CD4-positive, alpha-beta memory T cell (primary cell): Measurements from ENCODE around the gene NRN1L. TPM values are rescaled to one million over a fixed set of nuclear protein-coding genes. Genes with fewer than 3 reads are reported as not detected.

Experiments
- CTCF ChIA-PET: fragments of 350-600 bp; sonication (Branson Sonifier 250); formaldehyde crosslinking; loops from one replicate; lab custom pipeline; 2021; ENCODE audit warnings: inconsistent platforms; ENCODE audit not compliant: partially characterized antibody; lab: Charles Lee
- POLR2A ChIA-PET: fragments of 350-600 bp; sonication (Branson Sonifier 250); formaldehyde crosslinking; loops from one replicate; lab custom pipeline; 2021; ENCODE audit not compliant: partially characterized antibody; lab: Charles Lee
- DNase-seq, 5 donors: peaks; one replicate each; pipeline versions ENCODE4 v3.0.0 to v3.0.0-alpha.2; 2020 to 2022; ENCODE audit warnings: mixed read lengths in 1 of 5
- H3K27ac ChIP-seq: one replicate; pipeline ENCODE4 v1.7.0; 2013; ENCODE audit warnings: low read depth, low read length
- H3K27me3 ChIP-seq: 2 replicates; pipeline ENCODE4 v1.7.0; 2013; ENCODE audit warnings: mild to moderate bottlenecking, low read length, moderate library complexity; ENCODE audit not compliant: insufficient read depth
- H3K36me3 ChIP-seq: 2 replicates; pipeline ENCODE4 v1.7.0; 2013; ENCODE audit warnings: mild to moderate bottlenecking, low read length, moderate library complexity; ENCODE audit not compliant: insufficient read depth
- H3K4me1 ChIP-seq: 2 replicates; pipeline ENCODE4 v1.7.0; 2013; ENCODE audit warnings: mild to moderate bottlenecking, low read length, moderate library complexity; ENCODE audit not compliant: insufficient read depth
- H3K4me3 ChIP-seq, 2 donors: one replicate each; pipeline ENCODE4 v1.7.0; 2013; ENCODE audit warnings: low read length in 2 of 2, mild to moderate bottlenecking in 1 of 2
- H3K9me3 ChIP-seq, 2 donors: one replicate each; pipeline ENCODE4 v1.7.0; 2013; ENCODE audit warnings: low read length in 2 of 2, control low read depth in 1 of 2; ENCODE audit not compliant: control insufficient read depth in 1 of 2
- H3K27ac Mint-ChIP-seq, 7 donors: one replicate each; pipeline ENCODE4 v1.8.0; 2020 to 2021; ENCODE audit warnings: mixed read lengths in 7 of 7, mild to moderate bottlenecking in 6 of 7, inconsistent platforms in 3 of 7, moderate library complexity in 3 of 7
- H3K27me3 Mint-ChIP-seq, 2 donors: one replicate each; pipeline ENCODE4 v1.8.0; 2020 to 2021; ENCODE audit warnings: mixed read lengths in 2 of 2
- H3K36me3 Mint-ChIP-seq, 2 donors: one replicate each; pipeline ENCODE4 v1.8.0; 2020 to 2021; ENCODE audit warnings: mixed read lengths in 2 of 2, inconsistent platforms in 1 of 2, mild to moderate bottlenecking in 1 of 2
- H3K4me1 Mint-ChIP-seq, 4 donors: one replicate each; pipeline ENCODE4 v1.8.0; 2020 to 2021; ENCODE audit warnings: mixed read lengths in 4 of 4, mild to moderate bottlenecking in 1 of 4
- H3K4me3 Mint-ChIP-seq, 8 donors: one replicate each; pipeline ENCODE4 v1.8.0; 2020 to 2021; ENCODE audit warnings: mixed read lengths in 8 of 8, mild to moderate bottlenecking in 7 of 8, moderate library complexity in 6 of 8, inconsistent platforms in 3 of 8
- H3K9me3 Mint-ChIP-seq, 8 donors: one replicate each; pipeline ENCODE4 v1.8.0; 2020 to 2021; ENCODE audit warnings: mixed read lengths in 8 of 8, mild to moderate bottlenecking in 5 of 8, inconsistent platforms in 3 of 8, moderate library complexity in 1 of 8
- intact Hi-C: fragments of 100-400 bp; cut with micrococcal nuclease; formaldehyde crosslinking; loops from one replicate; pipeline ENCODE4 v1.15.1; 2023
- polyA plus RNA-seq, 2 donors: library from polyadenylated mRNA; unstranded; fragments of 300-500 nt; fragmentation: Illumina TruSeq; gene quantifications; one replicate each; pipeline ENCODE4 v1.2.3, GENCODE V29; 2021
- total RNA-seq, 2 experiments: library from RNA; stranded (reverse); gene quantifications; one replicate each; pipeline ENCODE4 v1.2.3, GENCODE V29; 2021

NRN1L gene
- total and polyA plus RNA-seq, 4 experiments from 2014 or later: 0.81 to 7.0 (median 3.4) TPM

DNA sequence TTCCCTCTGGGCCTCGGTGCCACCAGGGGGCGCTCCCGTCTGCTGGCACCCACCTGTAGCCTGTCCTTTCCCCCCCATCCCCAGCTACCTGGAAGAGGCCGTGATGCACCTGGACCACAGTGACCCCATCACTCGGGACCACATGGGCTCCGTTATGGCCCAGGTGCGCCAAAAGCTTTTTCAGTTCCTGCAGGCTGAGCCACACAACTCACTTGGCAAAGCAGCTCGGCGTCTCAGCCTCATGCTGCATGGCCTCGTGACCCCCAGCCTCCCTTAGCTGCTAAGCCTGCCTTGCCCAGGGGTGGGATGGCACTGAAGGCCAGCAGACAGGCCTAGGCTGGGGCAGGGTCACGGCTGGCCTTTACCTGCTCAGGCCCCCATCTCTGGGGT is 818 bp upstream of the NRN1L start:
- Mint-ChIP-seq H3K27me3 (no peaks in the 10 kb centered on the region), H3K9me3 (peaks cover 0 to 3% (median 0%) of the 10 kb centered on the region in 8 donors), H3K27ac (peak overlapping the region in 4 of 7 donors; percentile 22 to 83 (median 40)), H3K36me3 (peaks cover 37 to 55% of the 10 kb centered on the region in 2 donors), H3K4me1 (peaks cover 0 to 1% (median 0%) of the 10 kb centered on the region in 4 donors), H3K4me3 (no peak overlapping the region)
- H3K4me3 ChIP-seq: no peak overlapping the region
- H3K4me1 ChIP-seq: no peaks in the 10 kb centered on the region
- no peaks in the 10 kb centered on the region for H3K27me3 ChIP-seq
- no peak overlapping the region for H3K27ac ChIP-seq
- CTCF ChIA-PET: interaction anchor here (0.7 to 5.4 kb wide), 50 partner anchors 9 to 363 kb away, joined by 3 to 73 read pairs (median 4); partner anchors contain the start of genes CARMIL2, CTRL, DDX28 and DUS2
- H3K9me3 ChIP-seq: no peaks in the 10 kb centered on the region
- intact Hi-C loops: loop anchor here (1.0 to 2.0 kb wide), 5 partner anchors 44 to 345 kb away; no protein-coding TSS in a partner anchor
- H3K36me3 ChIP-seq: peaks cover 58% of the 10 kb centered on the region
- peak; percentile 68 to 75 (median 71) for DNase-seq
- POLR2A ChIA-PET: interaction anchor here (0.9 to 1.8 kb wide), 9 partner anchors 9 to 157 kb away, joined by 3 to 8 read pairs (median 4); partner anchors contain the start of genes CTRL, EDC4, NUTF2 and PSKH1

DNA sequence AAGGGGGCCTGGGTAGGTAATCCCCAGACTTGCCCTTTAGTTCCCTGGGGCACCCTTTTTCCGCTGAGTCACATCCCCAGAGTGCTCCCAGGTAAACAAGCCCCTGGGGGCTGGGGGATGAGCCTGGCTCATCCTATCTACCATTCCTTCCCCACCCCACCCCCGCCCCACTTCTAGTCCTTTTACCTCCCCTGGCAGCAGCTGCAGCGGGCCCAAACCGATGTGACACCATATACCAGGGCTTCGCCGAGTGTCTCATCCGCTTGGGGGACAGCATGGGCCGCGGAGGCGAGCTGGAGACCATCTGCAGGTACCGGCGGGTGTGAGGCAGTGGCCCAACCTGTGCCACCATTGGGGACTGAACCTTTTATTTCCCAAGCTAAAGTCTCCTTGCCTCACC is 860 bp downstream of the NRN1L start:
- Mint-ChIP-seq H3K27me3 (no peaks in the 10 kb centered on the region), H3K4me1 (peaks cover 0 to 1% (median 0%) of the 10 kb centered on the region in 4 donors), H3K27ac (peak overlapping the region in 1 of 7 donors; percentile 16), H3K4me3 (no peak overlapping the region), H3K9me3 (peaks cover 0 to 3% (median 0%) of the 10 kb centered on the region in 8 donors), H3K36me3 (peaks cover 22 to 40% of the 10 kb centered on the region in 2 donors)
- Histone ChIP-seq H3K9me3 (no peaks in the 10 kb centered on the region), H3K27ac (no peak overlapping the region), H3K4me3 (no peak overlapping the region), H3K27me3 (no peaks in the 10 kb centered on the region), H3K36me3 (peaks cover 41% of the 10 kb centered on the region), H3K4me1 (no peaks in the 10 kb centered on the region)
- ChIA-PET POLR2A (interaction anchor here (0.7 to 1.3 kb wide), 3 partner anchors 12 to 44 kb away, joined by 3 read pairs; partner anchors contain the start of gene EDC4), CTCF (interaction anchor here (0.7 to 5.4 kb wide), 6 partner anchors 12 to 365 kb away, joined by 3 to 61 read pairs (median 12); partner anchors contain the start of gene EDC4)
- DNase-seq: no peak
- intact Hi-C loops: no loop called here

DNA sequence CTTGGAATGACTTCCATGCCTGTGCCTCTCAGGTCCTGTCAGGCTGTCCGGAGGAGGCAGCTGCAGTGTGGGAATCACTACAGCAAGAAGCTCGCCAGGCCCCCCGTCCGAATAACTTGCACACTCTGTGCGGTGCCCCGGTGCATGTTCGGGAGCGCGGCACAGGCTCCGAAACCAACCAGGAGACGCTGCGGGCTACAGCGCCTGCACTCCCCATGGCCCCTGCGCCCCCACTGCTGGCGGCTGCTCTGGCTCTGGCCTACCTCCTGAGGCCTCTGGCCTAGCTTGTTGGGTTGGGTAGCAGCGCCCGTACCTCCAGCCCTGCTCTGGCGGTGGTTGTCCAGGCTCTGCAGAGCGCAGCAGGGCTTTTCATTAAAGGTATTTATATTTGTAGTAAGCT is 1.3 kb downstream of the NRN1L start:
- no peak overlapping the region for H3K4me3 ChIP-seq
- CTCF ChIA-PET: interaction anchor here (0.7 to 5.4 kb wide), 6 partner anchors 11 to 365 kb away, joined by 3 to 61 read pairs (median 6); partner anchors contain the start of gene EDC4
- H3K4me1 Mint-ChIP-seq: peaks cover 0 to 1% (median 0%) of the 10 kb centered on the region in 4 donors
- H3K36me3 Mint-ChIP-seq: peaks cover 22 to 39% of the 10 kb centered on the region in 2 donors
- H3K4me1 ChIP-seq: no peaks in the 10 kb centered on the region
- H3K27ac ChIP-seq: no peak overlapping the region
- no peak overlapping the region for H3K4me3 Mint-ChIP-seq
- peaks cover 37% of the 10 kb centered on the region for H3K36me3 ChIP-seq
- intact Hi-C loops: no loop called here
- no peaks in the 10 kb centered on the region for H3K27me3 ChIP-seq
- no peak for DNase-seq
- peaks cover 0 to 2% (median 0%) of the 10 kb centered on the region in 8 donors for H3K9me3 Mint-ChIP-seq
- no peak overlapping the region for H3K27ac Mint-ChIP-seq
- POLR2A ChIA-PET: interaction anchor here (0.7 to 1.0 kb wide), 2 partner anchors 13 to 43 kb away, joined by 3 read pairs; partner anchors contain the start of gene EDC4
- no peaks in the 10 kb centered on the region for H3K9me3 ChIP-seq
- no peaks in the 10 kb centered on the region for H3K27me3 Mint-ChIP-seq

DNA sequence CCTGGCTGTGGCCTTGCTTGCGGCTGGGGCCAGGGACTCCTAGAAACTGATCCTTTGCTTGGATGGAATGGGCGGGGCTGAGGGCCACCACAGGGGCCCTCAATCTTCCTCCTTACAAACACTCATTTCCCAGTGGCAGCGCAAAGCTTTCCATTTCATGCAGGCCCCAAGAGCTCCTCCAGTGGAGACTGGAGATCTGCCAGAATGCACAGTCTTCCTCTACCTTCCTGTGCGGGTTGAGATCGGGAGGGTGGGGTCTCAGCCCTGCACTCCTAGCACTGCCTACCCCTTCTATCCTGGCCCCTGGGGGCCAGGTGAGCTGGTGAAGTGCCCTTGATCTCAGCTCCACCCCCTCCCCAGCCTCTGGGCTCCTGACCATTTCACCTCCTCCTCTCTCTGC is 1.7 kb downstream of the NRN1L start:
- Mint-ChIP-seq H3K27me3 (no peaks in the 10 kb centered on the region), H3K4me3 (no peak overlapping the region), H3K36me3 (peaks cover 22 to 35% of the 10 kb centered on the region in 2 donors), H3K27ac (peak overlapping the region in 2 of 7 donors; percentile 30 to 73), H3K9me3 (no peaks in the 10 kb centered on the region), H3K4me1 (peaks cover 0 to 1% (median 0%) of the 10 kb centered on the region in 4 donors)
- no peaks in the 10 kb centered on the region for H3K9me3 ChIP-seq
- no peak for DNase-seq
- ChIA-PET POLR2A (interaction anchor here (0.7 to 2.0 kb wide), 3 partner anchors 13 to 43 kb away, joined by 3 to 4 read pairs (median 3); partner anchors contain the start of gene EDC4), CTCF (interaction anchor here (0.7 to 5.4 kb wide), 6 partner anchors 8 to 365 kb away, joined by 3 to 61 read pairs (median 6); partner anchors contain the start of gene EDC4)
- H3K27ac ChIP-seq: no peak overlapping the region
- no peaks in the 10 kb centered on the region for H3K4me1 ChIP-seq
- intact Hi-C loops: no loop called here
- no peaks in the 10 kb centered on the region for H3K27me3 ChIP-seq
- peaks cover 33% of the 10 kb centered on the region for H3K36me3 ChIP-seq
- no peak overlapping the region for H3K4me3 ChIP-seq

DNA sequence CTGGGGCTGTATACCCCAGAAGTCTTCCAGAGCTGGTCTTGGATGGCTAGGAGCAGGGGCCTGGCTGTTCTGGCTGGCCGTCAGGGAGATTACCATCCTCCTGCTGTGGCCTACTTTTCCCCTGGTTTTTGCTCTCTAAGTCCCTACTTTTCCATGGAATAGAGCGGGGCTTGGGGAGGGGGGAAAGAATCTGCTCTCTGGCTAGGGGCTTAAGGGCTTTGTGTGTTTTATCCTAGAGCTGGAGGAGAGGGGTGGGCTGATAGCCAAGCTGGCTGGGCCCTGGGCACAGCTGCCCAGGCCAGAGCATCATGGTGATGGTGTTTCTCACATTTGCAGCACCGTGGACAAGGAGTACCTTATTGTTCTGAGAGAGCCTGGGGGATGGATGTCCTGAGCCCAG is 3.6 kb downstream of the NRN1L start:
- no peak for DNase-seq
- H3K27ac Mint-ChIP-seq: peak overlapping the region in 1 of 7 donors; percentile 8
- no peaks in the 10 kb centered on the region for H3K9me3 Mint-ChIP-seq
- Histone ChIP-seq H3K4me3 (no peak overlapping the region), H3K9me3 (no peaks in the 10 kb centered on the region), H3K27me3 (no peaks in the 10 kb centered on the region), H3K27ac (no peak overlapping the region), H3K4me1 (peaks cover 7% of the 10 kb centered on the region), H3K36me3 (peaks cover 13% of the 10 kb centered on the region)
- peaks cover 14 to 18% of the 10 kb centered on the region in 2 donors for H3K36me3 Mint-ChIP-seq
- POLR2A ChIA-PET: interaction anchor here (2.0 to 2.4 kb wide), 2 partner anchors 42 to 48 kb away, joined by 4 to 8 read pairs; partner anchors contain the start of gene PSMB10
- no peak overlapping the region for H3K4me3 Mint-ChIP-seq
- CTCF ChIA-PET: interaction anchor here (0.5 to 2.4 kb wide), 3 partner anchors 9 to 1799 kb away, joined by 3 to 8 read pairs (median 3); no protein-coding TSS in a partner anchor
- intact Hi-C loops: no loop called here
- H3K27me3 Mint-ChIP-seq: no peaks in the 10 kb centered on the region
- peaks cover 3 to 9% (median 7%) of the 10 kb centered on the region in 4 donors for H3K4me1 Mint-ChIP-seq

DNA sequence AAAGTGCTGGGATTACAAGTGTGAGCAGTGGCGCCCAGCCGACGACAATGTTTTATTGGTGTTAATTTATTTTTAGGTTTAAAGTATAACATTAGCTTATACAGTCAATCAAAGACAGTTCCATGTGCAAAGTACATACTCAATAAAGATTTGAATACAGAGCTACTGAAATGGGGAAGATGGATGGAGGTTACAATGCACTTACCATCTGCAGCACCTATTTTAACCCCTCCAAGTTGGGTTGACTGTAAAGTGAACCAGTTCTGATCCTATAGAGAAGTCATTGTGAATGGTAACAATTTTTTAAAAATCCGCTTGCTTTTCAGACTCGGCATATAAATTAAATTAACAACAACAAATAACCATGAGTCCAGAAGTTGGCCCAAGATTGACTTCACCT is 7.7 kb downstream of the NRN1L start:
- Mint-ChIP-seq H3K9me3 (no peaks in the 10 kb centered on the region), H3K4me1 (peaks cover 12 to 46% (median 37%) of the 10 kb centered on the region in 4 donors), H3K36me3 (peaks cover 0 to 7% of the 10 kb centered on the region in 2 donors), H3K27ac (peak overlapping the region; percentile 86 to 98 (median 94)), H3K4me3 (peak overlapping the region; percentile 84 to 97 (median 92)), H3K27me3 (no peaks in the 10 kb centered on the region)
- ChIA-PET POLR2A (interaction anchor here (0.8 to 3.4 kb wide), 13 partner anchors 9 to 232 kb away, joined by 3 to 28 read pairs (median 4); partner anchors contain the start of genes ACD, CTRL, EDC4 and NFATC3), CTCF (interaction anchor here (0.7 to 3.8 kb wide), 4 partner anchors 9 to 148 kb away, joined by 3 to 24 read pairs (median 4); no protein-coding TSS in a partner anchor)
- peaks cover 20% of the 10 kb centered on the region for H3K4me1 ChIP-seq
- H3K27ac ChIP-seq: peak overlapping the region; percentile 95
- no peaks in the 10 kb centered on the region for H3K9me3 ChIP-seq
- H3K27me3 ChIP-seq: no peaks in the 10 kb centered on the region
- peak overlapping the region; percentile 76 to 90 for H3K4me3 ChIP-seq
- H3K36me3 ChIP-seq: no peaks in the 10 kb centered on the region
- no peak for DNase-seq
- intact Hi-C loops: no loop called here
